Esophagus muscularis mucosa (tissue), 4 donors: ENCODE results near the gene XPO6. TPM values are rescaled to one million over a fixed set of nuclear protein-coding genes. Genes with fewer than 3 reads are reported as not detected.

Experiments
- DNase-seq: peaks from one replicate; pipeline ENCODE4 v3.0.0-alpha.2; 2017; ENCODE audit errors: extremely low spot score
- H3K27ac ChIP-seq, 4 donors: fragments of 200-600 bp; sonication (generic); replicated peaks in 1 of 4; 1 replicate in 3 of 4; 2 replicates in 1 of 4; pipeline ENCODE4 v1.5.1; 2016 to 2019; ENCODE audit warnings: mild to moderate bottlenecking in 1 of 4
- H3K27me3 ChIP-seq, 4 donors: fragments of 200-600 bp; sonication (generic); one replicate each; pipeline versions ENCODE4 v1.5.1 to v1.6.0; 2016 to 2019
- H3K36me3 ChIP-seq, 4 donors: fragments of 200-600 bp; sonication (generic); one replicate each; pipeline ENCODE4 v1.5.1; 2016 to 2019
- H3K4me1 ChIP-seq, 4 donors: fragments of 200-600 bp; sonication (generic); one replicate each; pipeline ENCODE4 v1.5.1; 2016 to 2019
- H3K4me3 ChIP-seq, 4 donors: fragments of 200-600 bp; sonication (generic); 1 replicate in 2 of 4; 2 replicates in 2 of 4; pipeline ENCODE4 v1.5.1; 2016 to 2019; ENCODE audit warnings: mild to moderate bottlenecking in 4 of 4, moderate library complexity in 1 of 4
- H3K9me3 ChIP-seq, 4 donors: fragments of 200-600 bp; sonication (generic); 1 replicate in 3 of 4; 2 replicates in 1 of 4; pipeline ENCODE4 v1.5.1; 2016 to 2019
- EP300 ChIP-seq: sonication (generic); formaldehyde crosslinking; IDR thresholded peaks from one replicate; pipeline ENCODE4 v1.6.1; 2017; ENCODE audit warnings: antibody characterized with exemption
- POLR2A ChIP-seq: fragments of 450-650 bp; IDR thresholded peaks from one replicate; pipeline ENCODE4 v1.6.1; 2017; ENCODE audit warnings: antibody characterized with exemption, moderate library complexity, mild to moderate bottlenecking, low read depth
- POLR2AphosphoS5 ChIP-seq, 2 donors: sonication (generic); formaldehyde crosslinking; IDR thresholded peaks; one replicate each; pipeline ENCODE4 v1.6.1; 2017; ENCODE audit warnings: antibody characterized with exemption in 2 of 2
- WGBS: methylation state at CpG from one replicate; pipeline ENCODE4 v1.1.5; 2018; 5-methylcytosine and 5-hydroxymethylcytosine counted together
- intact Hi-C: fragments of 100-400 bp; cut with DNase I; formaldehyde crosslinking; loops from one replicate; pipeline ENCODE4 v1.15.1; 2023
- total RNA-seq, 4 donors: library from RNA; depleted of rRNA; stranded (reverse); fragments of >200 nt; gene quantifications; one replicate each; pipeline versions ENCODE4 v1.1.0 to v1.2.1, GENCODE V29; 2016
- TF ChIP-seq, protein P1 (sequence below), 3 experiments: fragments of 200-600 bp in 2 of 3; fragments of 450-650 bp in 1 of 3; sonication (generic) in 2 of 3; IDR thresholded peaks; one replicate each; pipeline ENCODE4 v1.5.1; 2017 to 2019; ENCODE audit warnings: antibody characterized with exemption in 3 of 3, mild to moderate bottlenecking in 2 of 3, moderate library complexity in 1 of 3

Gene XPO6
- total RNA-seq, 4 donors from 2014 or later, result 39.0 to 68.3 (median 51.1) TPM

DNA sequence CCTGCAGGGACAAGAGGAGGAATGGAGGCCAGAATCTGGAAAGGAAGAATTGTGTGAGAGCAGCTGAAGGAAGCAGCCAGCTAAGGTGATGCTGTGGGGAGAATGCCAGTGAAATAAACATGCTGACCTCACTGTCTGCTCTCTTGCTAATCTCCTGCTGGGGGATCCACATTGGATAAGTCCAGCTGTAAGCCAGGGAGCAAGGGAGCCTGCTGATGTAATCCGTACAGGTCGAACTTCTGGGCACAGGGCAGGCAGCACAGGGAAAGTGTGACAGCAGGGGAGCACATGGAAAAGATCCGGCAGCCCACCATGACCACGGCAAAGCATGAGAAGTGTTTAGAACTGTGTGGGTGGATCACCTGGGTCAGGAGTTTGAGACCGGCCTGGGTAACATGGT is 7.5 kb upstream of the XPO6 start:
- 69% methylated on average over 4 of the region's 5 CpGs for WGBS
- Histone ChIP-seq H3K9me3 (no peaks in the 10 kb centered on the region), H3K4me1 (no peaks in the 10 kb centered on the region), H3K27me3 (no peaks in the 10 kb centered on the region), H3K4me3 (no peak overlapping the region), H3K27ac (no peak overlapping the region), H3K36me3 (no peaks in the 10 kb centered on the region)
- TF ChIP-seq POLR2AphosphoS5 (IDR thresholded peaks at IDR 0.05) (no peak), EP300 (no peak), POLR2A (no peak)
- TF ChIP-seq, protein P1, sequence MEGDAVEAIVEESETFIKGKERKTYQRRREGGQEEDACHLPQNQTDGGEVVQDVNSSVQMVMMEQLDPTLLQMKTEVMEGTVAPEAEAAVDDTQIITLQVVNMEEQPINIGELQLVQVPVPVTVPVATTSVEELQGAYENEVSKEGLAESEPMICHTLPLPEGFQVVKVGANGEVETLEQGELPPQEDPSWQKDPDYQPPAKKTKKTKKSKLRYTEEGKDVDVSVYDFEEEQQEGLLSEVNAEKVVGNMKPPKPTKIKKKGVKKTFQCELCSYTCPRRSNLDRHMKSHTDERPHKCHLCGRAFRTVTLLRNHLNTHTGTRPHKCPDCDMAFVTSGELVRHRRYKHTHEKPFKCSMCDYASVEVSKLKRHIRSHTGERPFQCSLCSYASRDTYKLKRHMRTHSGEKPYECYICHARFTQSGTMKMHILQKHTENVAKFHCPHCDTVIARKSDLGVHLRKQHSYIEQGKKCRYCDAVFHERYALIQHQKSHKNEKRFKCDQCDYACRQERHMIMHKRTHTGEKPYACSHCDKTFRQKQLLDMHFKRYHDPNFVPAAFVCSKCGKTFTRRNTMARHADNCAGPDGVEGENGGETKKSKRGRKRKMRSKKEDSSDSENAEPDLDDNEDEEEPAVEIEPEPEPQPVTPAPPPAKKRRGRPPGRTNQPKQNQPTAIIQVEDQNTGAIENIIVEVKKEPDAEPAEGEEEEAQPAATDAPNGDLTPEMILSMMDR (IDR thresholded peaks at IDR 0.05), result no peak
- DNase-seq, result no peak
- intact Hi-C loops, result no loop called here

DNA sequence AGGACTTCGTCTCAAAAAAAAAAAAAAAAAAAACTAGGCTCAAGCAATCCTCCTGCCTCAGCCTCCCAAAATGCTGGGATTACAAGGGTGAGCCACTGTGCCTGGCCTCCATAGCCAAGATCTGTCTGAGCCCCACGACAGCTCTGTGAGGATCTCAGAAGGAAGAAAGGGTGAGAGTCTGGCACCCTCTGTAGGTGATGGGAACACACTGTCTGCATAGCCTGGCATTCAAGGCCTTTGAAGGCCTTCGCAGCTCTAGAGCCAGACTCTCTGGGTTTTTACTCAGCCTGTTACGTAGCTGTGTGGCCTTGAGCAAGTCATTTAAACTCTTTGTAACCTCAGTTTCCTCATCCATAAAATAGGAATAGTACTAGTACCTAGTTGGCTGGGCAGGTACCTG is 6.3 kb upstream of the XPO6 start:
- Histone ChIP-seq H3K27ac (no peak overlapping the region), H3K36me3 (no peaks in the 10 kb centered on the region), H3K9me3 (no peaks in the 10 kb centered on the region), H3K27me3 (no peaks in the 10 kb centered on the region), H3K4me3 (no peak overlapping the region), H3K4me1 (no peaks in the 10 kb centered on the region)
- TF ChIP-seq EP300 (no peak), POLR2AphosphoS5 (IDR thresholded peaks at IDR 0.05) (no peak)
- TF ChIP-seq, protein P1 (IDR thresholded peaks at IDR 0.05), result peak in 1 of 3 experiments; percentile 12
- intact Hi-C loops, result no loop called here
- 70% methylated on average over 4 of the region's 4 CpGs for WGBS
- no peak for DNase-seq

DNA sequence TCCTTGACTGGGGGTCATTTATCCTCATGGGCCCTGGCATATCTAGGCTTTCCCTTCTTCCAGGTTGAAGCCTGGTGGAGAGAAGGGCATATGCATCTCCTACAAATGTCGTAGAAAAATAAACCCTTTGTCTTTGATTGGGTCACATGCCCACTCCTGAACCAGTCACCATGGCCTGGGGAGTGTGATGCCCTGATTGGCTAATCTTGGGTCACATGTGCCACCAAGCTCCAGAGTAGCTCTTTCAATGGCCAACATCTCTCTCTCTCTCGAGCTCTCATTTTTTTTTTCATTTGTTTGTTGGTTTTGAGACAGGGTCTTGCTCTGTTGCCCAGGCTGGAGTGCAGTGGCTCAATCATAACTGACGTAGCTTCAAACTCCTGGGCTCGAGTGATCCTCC is 5.6 kb upstream of the XPO6 start:
- no peak overlapping the region for H3K4me3 ChIP-seq
- no peaks in the 10 kb centered on the region for H3K27me3 ChIP-seq
- intact Hi-C loops, result no loop called here
- TF ChIP-seq POLR2AphosphoS5 (IDR thresholded peaks at IDR 0.05) (no peak), EP300 (no peak), POLR2A (no peak)
- no peaks in the 10 kb centered on the region for H3K9me3 ChIP-seq
- DNase-seq, result no peak
- WGBS, result 92% methylated on average over 4 of the region's 4 CpGs
- H3K4me1 ChIP-seq, result peaks cover 4 to 6% (median 6%) of the 10 kb centered on the region in 4 donors
- no peaks in the 10 kb centered on the region for H3K36me3 ChIP-seq
- H3K27ac ChIP-seq, result no peak overlapping the region

DNA sequence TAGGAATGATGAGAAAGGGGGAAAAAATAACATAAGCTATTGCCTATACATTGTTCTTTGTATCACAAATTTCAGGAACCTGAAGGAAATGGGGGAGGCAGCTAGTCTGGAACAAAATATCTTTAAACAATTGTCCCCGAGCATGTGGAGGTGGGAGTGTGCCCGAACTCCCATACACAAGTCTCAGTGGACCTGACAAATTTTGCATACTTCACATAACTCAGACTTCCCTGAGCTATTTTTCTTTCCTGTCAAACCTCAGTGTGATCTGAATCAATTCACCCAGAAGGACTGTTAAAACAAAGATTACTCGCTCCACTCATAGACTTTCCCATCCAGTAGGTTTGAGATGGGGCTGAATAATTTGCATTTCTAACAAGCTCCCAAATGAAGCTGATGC is 1.6 kb upstream of the XPO6 start:
- DNase-seq, result no peak
- H3K4me3 ChIP-seq, result no peak overlapping the region
- H3K4me1 ChIP-seq, result peaks cover 13 to 36% (median 34%) of the 10 kb centered on the region in 4 donors
- H3K27ac ChIP-seq, result no peak overlapping the region
- H3K27me3 ChIP-seq, result no peaks in the 10 kb centered on the region
- TF ChIP-seq EP300, result no peak
- no peak for TF ChIP-seq POLR2AphosphoS5 (IDR thresholded peaks at IDR 0.05)
- no peak for TF ChIP-seq POLR2A
- TF ChIP-seq, protein P1 (IDR thresholded peaks at IDR 0.05), result no peak
- H3K9me3 ChIP-seq, result no peaks in the 10 kb centered on the region
- peaks cover 0 to 7% (median 2%) of the 10 kb centered on the region in 4 donors for H3K36me3 ChIP-seq
- intact Hi-C loops, result no loop called here
- 64% methylated on average over 3 of the region's 3 CpGs for WGBS

DNA sequence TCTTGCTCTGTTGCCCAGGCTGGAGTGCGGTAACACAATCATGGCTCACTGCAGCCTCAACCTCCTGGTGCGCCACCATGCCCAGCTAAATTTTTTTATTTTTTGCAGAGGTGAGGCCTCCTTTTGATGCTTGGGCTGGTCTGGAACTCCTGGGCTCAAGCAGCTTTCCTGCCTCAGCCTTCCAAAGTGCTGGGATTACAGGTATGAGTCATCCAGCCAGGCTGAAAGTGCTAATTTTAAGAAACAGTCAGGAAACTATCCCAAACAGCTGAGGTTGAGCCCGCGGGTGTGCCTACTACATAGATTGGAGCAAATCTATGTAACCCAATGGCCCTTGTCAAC is 738 bp upstream of the XPO6 start:
- peak overlapping the region; percentile 87 to 95 (median 91) for H3K27ac ChIP-seq
- WGBS, result 82% methylated on average over 4 of the region's 4 CpGs
- DNase-seq, result no peak

More for the DNA sequence above, 738 bp upstream of the XPO6 start:
- TF ChIP-seq POLR2A (no peak), EP300 (no peak), POLR2AphosphoS5 (IDR thresholded peaks at IDR 0.05) (no peak)
- TF ChIP-seq, protein P1 (IDR thresholded peaks at IDR 0.05), result no peak
- H3K9me3 ChIP-seq, result no peaks in the 10 kb centered on the region
- intact Hi-C loops, result no loop called here
- H3K27me3 ChIP-seq, result no peaks in the 10 kb centered on the region
- H3K4me1 ChIP-seq, result peaks cover 13 to 38% (median 36%) of the 10 kb centered on the region in 4 donors
- H3K4me3 ChIP-seq, result peak overlapping the region; percentile 73 to 96 (median 82)
- H3K36me3 ChIP-seq, result peaks cover 0 to 10% (median 7%) of the 10 kb centered on the region in 4 donors
